ENCODE measurements around the gene LDLRAP1.

Gene LDLRAP1

GRCh38 chr1:25524568-25525360 is 18.6 kb upstream of the LDLRAP1 start:
- no peak for DNase-seq (ENCODE audit: low spot score)

- no peak for DNase-seq (ENCODE audit: low spot score)
Measured at GRCh38 chr1:25525361-25525688, 18.1 kb upstream of the LDLRAP1 start.

- no peak for DNase-seq (ENCODE audit: low spot score)
Measured at GRCh38 chr1:25526753-25527152, 16.7 kb upstream of the LDLRAP1 start.

GRCh38 chr1:25527226-25527846 is 16.1 kb upstream of the LDLRAP1 start:
- DNase-seq (ENCODE audit: low spot score): no peak

- no peak for DNase-seq (ENCODE audit: low spot score)
Measured at GRCh38 chr1:25527946-25528595, 15.3 kb upstream of the LDLRAP1 start.

GRCh38 chr1:25528881-25529517 is 14.4 kb upstream of the LDLRAP1 start:
- no peak for DNase-seq (ENCODE audit: low spot score)

- DNase-seq (ENCODE audit: low spot score): no peak
Measured at GRCh38 chr1:25529518-25530185, 13.8 kb upstream of the LDLRAP1 start.

- no peak for DNase-seq (ENCODE audit: low spot score)
Measured at GRCh38 chr1:25530186-25531081, 13.0 kb upstream of the LDLRAP1 start.

- no peak for DNase-seq (ENCODE audit: low spot score)
Measured at GRCh38 chr1:25531082-25531461, 12.3 kb upstream of the LDLRAP1 start.

- DNase-seq (ENCODE audit: low spot score): no peak
Measured at GRCh38 chr1:25532970-25533369, 10.4 kb upstream of the LDLRAP1 start.

- DNase-seq (ENCODE audit: low spot score): no peak
Measured at GRCh38 chr1:25533775-25534409, 9.5 kb upstream of the LDLRAP1 start.

- DNase-seq (ENCODE audit: low spot score): no peak
Measured at GRCh38 chr1:25534410-25534788, 9.0 kb upstream of the LDLRAP1 start.

GRCh38 chr1:25536124-25536523 is 7.3 kb upstream of the LDLRAP1 start:
- no peak for DNase-seq (ENCODE audit: low spot score)

- DNase-seq (ENCODE audit: low spot score): no peak
Measured at GRCh38 chr1:25537153-25537831, 6.1 kb upstream of the LDLRAP1 start.

GRCh38 chr1:25538191-25538767 is 5.1 kb upstream of the LDLRAP1 start:
- no peak for DNase-seq (ENCODE audit: low spot score)

- DNase-seq (ENCODE audit: low spot score): no peak
Measured at GRCh38 chr1:25540750-25541342, 2.6 kb upstream of the LDLRAP1 start.

- no peak for DNase-seq (ENCODE audit: low spot score)
Measured at GRCh38 chr1:25541425-25541824, 2.0 kb upstream of the LDLRAP1 start.

GRCh38 chr1:25541889-25542658 is 1.3 kb upstream of the LDLRAP1 start:
- no peak for DNase-seq (ENCODE audit: low spot score)

GRCh38 chr1:25543005-25543424 is 391 bp upstream of the LDLRAP1 start:
- DNase-seq (ENCODE audit: low spot score): no peak

All from GM03348 (cell line).